Measurements from ENCODE around the gene CDC23. TPM values are rescaled to one million over a fixed set of nuclear protein-coding genes. Genes with fewer than 3 reads are reported as not detected.
A peak's percentile ranks its signal among the peaks of the same experiment; 100 is the strongest.

CDC23 gene
- total and polyA plus RNA-seq, 2 donors (not counting 1 experiment from before 2014, with no cell fraction given): 11.8 to 35.4 TPM

- H3K4me3 ChIP-seq (ENCODE audit: control extremely low read depth in 1 of 5, extremely low read depth in 1 of 5, insufficient read depth in 1 of 5, low read depth in 2 of 5, low read length in 4 of 5): peak within 1 kb of the TSS; percentile 73 to 99 (median 87)
- H3K27ac Mint-ChIP-seq: peak within 1 kb of the TSS; percentile 32
These were observed 34.4 kb downstream of the CDC23 start, which contains the start of the genes BRD8 and KIF20A for GRCh38 chr5:138178516-138179276. Gene BRD8 (minus strand): TSS chr5:138178630. CDS start chr5:138178614, 16 bp downstream. Gene KIF20A (plus strand): TSS chr5:138179112. CDS start chr5:138179681, 569 bp downstream.

More at GRCh38 chr5:138178516-138179276, 34.4 kb downstream of the CDC23 start, which contains the start of the genes BRD8 and KIF20A:
- no peaks in the 10 kb centered on the region for H3K9me3 ChIP-seq (ENCODE audit: control extremely low read depth in 1 of 3, control insufficient read depth in 2 of 3, insufficient read depth in 1 of 3, low read length in 2 of 3)
- no peaks in the 10 kb centered on the region for H3K9me3 Mint-ChIP-seq (ENCODE audit: insufficient read depth)
- ChIA-PET CTCF (interaction anchor here (0.5 to 2.6 kb wide), 8 partner anchors 19 to 326 kb away, joined by 3 to 9 read pairs (median 4); partner anchors contain the start of gene KDM3B), POLR2A (interaction anchor here (0.6 to 1.1 kb wide), 6 partner anchors 22 to 1930 kb away, joined by 3 to 6 read pairs (median 4); partner anchors contain the start of genes CDC25C, ETF1 and FAM53C)
- H3K4me3 Mint-ChIP-seq: peak within 1 kb of the TSS; percentile 76
- peak within 1 kb of the TSS; percentile 95 for H2AFZ ChIP-seq (ENCODE audit: insufficient read depth, low read depth, low read length, poor library complexity, severe bottlenecking)
- peaks cover 9% of the 10 kb centered on the region for H3K4me1 Mint-ChIP-seq
- WGBS (ENCODE audit: insufficient coverage): 1% methylated on average over 36 of the region's 41 CpGs
- peak within 1 kb of the TSS; percentile 37 to 76 for H3K27ac ChIP-seq (ENCODE audit: low read length in 2 of 2)
- peak within 1 kb of the TSS; percentile 85 for H3K4me2 ChIP-seq (replicated peaks; ENCODE audit: low read depth, low read length, poor library complexity, severe bottlenecking)
- no peaks in the 10 kb centered on the region for H4K20me1 ChIP-seq (ENCODE audit: control insufficient read depth, insufficient read depth, low read length, poor library complexity, severe bottlenecking)
- peaks cover 37% of the 10 kb centered on the region for H3K79me2 ChIP-seq (ENCODE audit: control insufficient read depth, insufficient read depth, low read length)
- H3K9ac ChIP-seq (ENCODE audit: low read length): peak within 1 kb of the TSS; percentile 92
- TF ChIP-seq CTCF (IDR thresholded peaks at IDR 0.05): no peak
- TF ChIP-seq EZH2 (IDR thresholded peaks at IDR 0.05; ENCODE audit: borderline replicate concordance, insufficient read depth, low read depth, low read length, poor library complexity, severe bottlenecking): no peak
- peaks cover 11 to 18% of the 10 kb centered on the region in 2 donors for H3K4me1 ChIP-seq (ENCODE audit: control insufficient read depth in 2 of 2, insufficient read depth in 2 of 2, low read length in 2 of 2)
- intact Hi-C loops (cut with micrococcal nuclease): loop anchor here (1.0 to 2.0 kb wide), 7 partner anchors 35 to 365 kb away; partner anchors contain the start of genes CDC23, CDC25C, ETF1 and FAM13B
- no peaks in the 10 kb centered on the region for H3K27me3 ChIP-seq (replicated peaks in 1 of 4; ENCODE audit: control extremely low read depth in 1 of 4, control insufficient read depth in 3 of 4, insufficient read depth in 4 of 4, low read length in 3 of 4)
- H3K27me3 Mint-ChIP-seq: no peaks in the 10 kb centered on the region
- DNase-seq: peak; percentile 93
- H3K36me3 ChIP-seq (replicated peaks in 1 of 2; ENCODE audit: control extremely low read depth in 1 of 2, control insufficient read depth in 1 of 2, extremely low read depth in 1 of 2, insufficient read depth in 2 of 2, low read length in 1 of 2): peaks cover 0 to under 1% of the 10 kb centered on the region in 2 experiments
- peak; percentile 93 for ATAC-seq (ENCODE audit: low read depth)
